ENCODE measurements around the gene KCNQ5.

The KCNQ5 gene

GRCh38 chr6:72748759-72749158 lies 126.9 kb downstream of the KCNQ5 start:
- DNase-seq = no peak

DNA sequence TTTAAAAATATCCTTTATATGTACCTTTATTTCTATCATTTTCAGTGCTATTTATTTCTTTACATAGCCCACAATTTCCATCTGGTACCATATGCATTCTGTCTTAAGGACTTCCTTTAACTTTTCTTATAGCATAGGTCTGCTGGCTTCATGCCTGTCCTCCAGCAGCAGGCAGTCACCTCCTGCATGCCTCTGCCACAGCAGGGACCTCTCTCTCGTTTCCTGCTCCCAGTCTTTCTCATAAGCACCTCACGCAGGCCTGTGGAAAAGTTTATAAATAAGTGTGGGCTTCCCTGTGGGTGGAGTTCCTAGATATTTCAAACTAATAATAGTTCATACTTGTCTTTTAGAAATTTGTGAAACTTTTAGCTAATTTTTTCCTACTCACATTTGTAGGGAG lies 133.9 kb downstream of the KCNQ5 start:
- no peak for DNase-seq

DNA sequence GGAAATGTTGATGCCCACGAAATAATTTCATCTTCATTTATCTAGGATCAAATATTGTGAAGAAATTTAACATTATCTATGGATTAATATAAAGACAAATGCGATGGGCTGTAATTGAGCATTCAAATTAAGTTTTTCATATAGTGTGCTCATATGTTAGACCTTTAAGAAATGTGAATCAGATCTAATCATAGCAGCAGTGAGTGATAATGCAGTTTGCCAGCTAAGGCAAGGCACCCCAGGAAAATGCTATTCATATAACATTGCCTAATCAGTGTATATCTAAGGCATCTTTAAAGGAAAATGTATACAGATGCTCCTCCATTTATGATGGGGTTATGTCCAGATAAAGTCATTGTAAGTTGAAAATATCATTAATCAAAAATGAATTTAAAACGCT lies 135.2 kb downstream of the KCNQ5 start:
- DNase-seq = no peak

DNA sequence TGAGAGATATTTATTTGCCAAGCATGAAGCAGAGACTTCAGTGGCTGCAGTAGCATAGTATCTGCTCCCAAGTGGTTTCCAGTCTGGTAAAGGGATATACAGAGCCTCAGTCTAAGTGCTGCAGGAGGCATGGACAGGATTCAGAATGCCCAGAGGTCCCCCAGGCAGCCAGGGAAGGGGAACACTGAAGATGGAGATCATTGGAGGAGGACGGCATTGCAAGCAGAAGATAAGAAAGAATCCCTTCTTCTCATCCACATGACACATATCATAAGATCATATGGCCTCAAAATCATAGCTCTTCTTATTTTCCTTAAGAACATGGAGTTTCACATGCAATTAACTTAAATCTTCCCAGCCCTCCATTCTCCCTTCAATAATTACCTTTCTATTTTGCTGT lies 136.1 kb downstream of the KCNQ5 start:
- no peak for DNase-seq

- DNase-seq = no peak
Measured at GRCh38 chr6:72758901-72759300, 137.0 kb downstream of the KCNQ5 start.

DNA sequence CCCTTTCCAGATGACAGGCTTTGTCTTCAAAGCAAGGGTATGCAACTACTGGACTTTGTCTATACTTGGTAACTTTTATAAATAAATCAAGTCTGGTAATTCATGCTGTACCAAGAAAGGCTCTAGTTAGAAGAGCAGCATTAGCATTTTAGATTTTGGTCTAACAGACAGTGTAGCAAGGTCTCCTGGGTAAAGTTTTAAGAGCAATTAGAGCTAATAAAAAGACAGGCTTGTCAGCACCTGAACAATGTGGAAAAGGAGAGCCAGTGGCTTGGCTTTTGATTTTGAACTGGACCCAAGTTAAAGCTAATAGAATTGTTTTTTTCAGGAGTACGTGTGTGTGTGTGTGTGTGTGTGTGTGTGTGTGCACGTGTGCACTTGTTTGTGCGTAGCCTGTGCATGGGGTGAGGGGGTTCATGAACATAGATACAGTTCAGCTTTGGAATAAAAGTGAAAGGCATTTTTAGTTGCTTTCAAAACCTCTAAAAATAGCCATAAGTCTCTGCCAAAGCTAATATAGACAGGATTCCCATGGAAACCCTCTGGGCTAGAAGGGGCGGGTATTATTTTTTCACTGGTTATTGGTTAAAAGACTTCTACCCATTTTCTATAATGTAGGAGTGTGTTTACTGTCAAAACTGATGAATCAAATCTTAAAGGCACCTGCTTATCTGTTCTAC lies 138.4 kb downstream of the KCNQ5 start:
- DNase-seq = no peak

DNA sequence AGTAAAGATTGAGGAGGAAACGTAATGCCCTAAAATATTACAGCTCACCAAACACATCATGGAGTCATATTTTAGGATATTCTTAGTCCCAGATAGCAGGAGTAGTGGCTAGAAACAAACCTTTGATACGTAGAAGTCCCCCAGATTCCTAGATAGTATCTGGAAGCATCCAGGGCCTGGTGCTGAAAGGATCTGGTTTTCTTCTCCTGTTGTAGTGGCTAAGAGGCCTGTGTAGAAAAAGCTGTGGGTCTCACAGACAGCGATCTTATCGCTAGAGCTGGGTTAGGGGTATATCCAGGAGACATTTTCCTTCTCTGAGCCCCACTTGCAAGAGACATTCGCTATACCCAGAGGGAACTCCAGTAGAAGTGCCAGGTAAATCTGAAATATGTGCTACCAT lies 139.9 kb downstream of the KCNQ5 start:
- DNase-seq = no peak

DNA sequence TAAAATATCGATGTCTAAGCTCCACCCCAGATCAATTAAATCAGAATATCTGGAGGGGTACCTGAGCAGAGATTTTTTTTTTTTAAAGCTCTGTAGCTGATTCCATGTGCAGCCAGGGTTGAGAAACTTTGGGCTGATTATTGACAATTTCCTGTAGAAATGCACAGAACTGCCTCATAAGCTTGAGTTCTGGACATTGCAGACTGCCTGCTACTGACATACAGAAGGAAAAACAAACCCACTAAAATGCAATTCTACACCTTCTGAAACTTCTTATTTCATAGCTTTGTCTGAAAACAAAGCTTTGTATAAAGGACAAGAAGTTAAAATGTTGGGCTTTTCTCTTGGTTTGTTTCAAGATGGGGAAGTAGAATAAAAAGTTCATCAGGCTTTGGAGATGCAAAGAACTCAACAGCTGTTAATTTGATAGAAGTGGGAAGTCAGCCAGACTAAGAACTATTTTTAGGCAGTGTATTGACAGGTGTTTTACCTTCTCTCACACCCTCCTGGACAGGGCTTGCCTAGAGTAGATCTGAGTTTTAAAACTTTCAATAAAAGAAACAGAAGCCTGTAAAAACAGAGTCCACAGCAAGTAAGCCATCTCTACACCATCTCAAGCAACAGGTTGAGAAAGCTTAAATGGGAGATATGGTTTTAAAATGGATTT lies 147.7 kb downstream of the KCNQ5 start:
- DNase-seq = no peak

DNA sequence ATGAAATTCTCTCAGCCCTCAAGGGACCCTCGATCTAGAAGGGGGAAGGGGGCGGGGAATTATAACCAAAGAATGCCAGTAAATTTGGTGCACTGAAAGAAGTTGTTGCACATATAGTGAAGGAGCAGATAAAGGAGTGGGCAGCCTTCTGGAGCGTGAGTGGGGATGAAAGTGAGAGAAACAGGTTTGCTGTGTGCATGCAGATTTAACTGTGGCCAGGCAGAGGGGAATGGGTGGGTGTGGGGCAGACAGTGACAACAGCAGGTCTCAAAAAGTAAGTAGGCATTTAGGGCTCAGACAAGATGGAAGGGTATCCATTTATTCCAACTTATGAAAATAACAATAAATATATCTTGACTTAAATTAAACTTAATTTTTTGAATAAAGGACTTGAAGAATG lies 149.1 kb downstream of the KCNQ5 start:
- DNase-seq = no peak

DNA sequence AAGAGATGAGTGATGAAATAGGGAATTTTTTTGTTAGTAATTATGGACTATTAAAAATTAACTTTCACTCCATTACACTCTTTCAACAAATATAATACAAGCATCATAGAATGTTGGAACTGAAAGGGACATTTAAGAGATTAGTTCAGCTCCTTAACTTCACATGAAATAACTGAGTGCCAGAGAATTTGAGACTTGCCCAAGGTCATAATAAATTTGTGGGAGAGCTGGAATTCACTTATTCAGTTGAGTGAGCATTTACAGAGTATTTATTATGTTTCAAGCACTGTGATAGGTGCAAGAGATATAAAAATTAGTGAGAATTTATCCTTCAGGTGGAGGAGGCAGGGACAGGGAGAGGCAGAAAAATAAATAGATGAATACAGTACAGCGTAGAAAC lies 154.6 kb downstream of the KCNQ5 start:
- no peak for DNase-seq

DNA sequence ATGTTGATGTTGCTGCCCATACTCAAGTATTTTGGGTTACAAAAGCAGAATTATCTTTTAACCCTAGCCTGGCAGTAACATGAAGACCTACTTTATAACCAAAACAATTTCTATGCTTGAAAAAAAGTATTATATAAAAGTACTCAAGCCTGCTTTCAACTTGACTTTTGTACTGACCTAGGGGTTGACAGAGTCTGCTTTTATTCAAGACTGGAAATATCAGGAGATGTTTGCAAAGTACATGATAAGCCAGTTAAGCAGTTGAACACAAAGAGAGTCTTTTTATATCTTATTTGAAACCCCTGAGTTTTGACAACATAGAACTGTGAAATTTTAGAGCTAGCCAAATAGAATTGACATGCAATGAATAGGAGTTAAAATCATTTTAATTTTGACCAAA lies 159.8 kb downstream of the KCNQ5 start:
- no peak for DNase-seq

DNA sequence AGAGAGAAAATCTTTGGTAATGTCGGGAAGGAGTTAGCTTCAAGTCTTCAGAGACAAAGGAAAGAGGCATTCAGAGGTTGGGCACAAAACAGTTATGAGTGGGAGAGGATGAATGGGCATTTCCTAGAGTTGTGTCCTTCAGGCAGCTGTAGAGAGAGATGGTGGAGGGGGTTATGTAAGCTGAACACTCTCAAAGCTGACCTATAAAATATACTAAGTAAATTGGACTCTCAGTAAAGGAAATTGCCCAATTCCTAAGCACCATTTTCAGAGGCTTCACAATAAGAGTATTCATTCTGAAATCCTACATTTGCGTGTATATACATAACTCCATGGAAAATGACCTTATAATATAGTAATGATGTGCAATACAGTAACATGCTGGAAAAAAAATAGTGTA lies 161.2 kb downstream of the KCNQ5 start:
- DNase-seq = no peak

- DNase-seq = no peak
Measured at GRCh38 chr6:72783666-72784065, 161.8 kb downstream of the KCNQ5 start.

- no peak for DNase-seq
Measured at GRCh38 chr6:72784071-72784470, 162.2 kb downstream of the KCNQ5 start.

GRCh38 chr6:72784581-72784980 lies 162.7 kb downstream of the KCNQ5 start:
- DNase-seq = no peak

GRCh38 chr6:72787391-72788031 lies 165.6 kb downstream of the KCNQ5 start:
- no peak for DNase-seq

DNA sequence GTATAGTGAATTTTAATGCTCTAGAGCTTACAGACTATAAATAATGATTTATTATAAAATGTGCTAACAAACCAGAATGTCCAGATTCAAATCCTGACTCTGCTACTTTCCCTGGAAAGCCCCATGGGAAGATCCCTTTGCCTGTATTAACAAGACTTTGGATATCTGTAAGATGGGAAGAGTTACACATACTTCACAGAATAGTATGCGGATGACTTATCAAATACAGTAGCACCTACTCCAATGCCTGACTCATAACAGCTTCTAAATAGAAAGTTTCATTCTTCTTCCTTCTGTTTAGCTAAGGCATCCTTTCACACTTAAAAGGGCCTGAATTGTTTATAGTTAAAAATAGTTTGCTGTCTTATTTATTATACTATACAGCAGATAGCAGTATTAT lies 166.3 kb downstream of the KCNQ5 start:
- DNase-seq = no peak

GRCh38 chr6:72789145-72789544 lies 167.3 kb downstream of the KCNQ5 start:
- no peak for DNase-seq

DNA sequence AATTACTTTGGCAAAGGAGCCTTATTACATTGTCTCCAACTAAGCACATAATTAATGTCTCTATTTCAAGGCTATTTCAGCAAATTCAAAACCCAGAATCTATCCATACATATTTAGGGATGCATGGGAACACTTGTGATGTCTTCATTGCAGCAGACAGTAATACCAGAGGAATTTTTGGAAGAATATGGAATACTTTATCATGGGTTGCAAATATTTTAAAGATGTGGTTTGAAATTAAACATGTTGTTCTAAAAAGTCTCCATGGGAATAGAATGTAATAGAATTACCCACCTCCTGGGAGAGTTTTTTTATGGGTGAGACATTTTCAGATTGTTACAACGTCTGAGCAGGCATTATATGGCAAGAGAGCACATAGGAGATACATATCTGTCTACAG lies 170.8 kb downstream of the KCNQ5 start:
- no peak for DNase-seq

DNA sequence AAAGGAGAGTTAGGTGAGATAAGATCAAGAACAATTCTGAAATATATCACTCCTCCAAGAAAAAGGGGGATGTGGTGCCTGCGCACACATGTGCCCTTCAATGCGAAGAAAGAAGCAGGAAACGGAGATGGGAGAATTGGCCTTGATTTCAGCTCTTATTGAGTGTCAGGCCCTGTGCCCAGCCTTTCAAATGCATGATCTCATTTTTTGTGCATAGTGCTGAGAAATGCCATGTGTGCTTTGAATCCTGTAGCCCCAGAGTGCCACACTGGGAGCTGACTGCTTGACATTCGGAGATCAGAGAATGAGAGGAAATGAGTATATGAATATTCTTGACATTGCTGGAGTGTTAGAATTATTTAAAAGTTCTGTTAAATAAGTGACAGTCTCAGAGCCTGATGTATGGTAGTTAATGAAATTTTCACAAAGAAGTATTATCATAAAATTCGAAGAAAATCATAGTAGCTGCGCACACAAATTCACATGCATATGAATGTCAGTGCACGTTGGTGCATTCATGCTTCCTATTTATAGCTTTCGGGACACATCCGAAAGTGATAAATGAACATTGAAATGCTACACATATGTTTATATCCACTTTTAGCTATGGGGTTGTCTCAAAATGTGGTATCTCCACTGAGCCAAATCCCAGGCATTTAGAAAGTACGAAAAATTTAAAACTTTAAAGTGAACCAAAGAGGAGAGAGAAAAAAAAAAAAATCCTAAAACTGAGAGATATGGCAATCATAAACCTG lies 172.0 kb downstream of the KCNQ5 start:
- DNase-seq = no peak

GRCh38 chr6:72798196-72798595 lies 176.3 kb downstream of the KCNQ5 start:
- DNase-seq = no peak

DNA sequence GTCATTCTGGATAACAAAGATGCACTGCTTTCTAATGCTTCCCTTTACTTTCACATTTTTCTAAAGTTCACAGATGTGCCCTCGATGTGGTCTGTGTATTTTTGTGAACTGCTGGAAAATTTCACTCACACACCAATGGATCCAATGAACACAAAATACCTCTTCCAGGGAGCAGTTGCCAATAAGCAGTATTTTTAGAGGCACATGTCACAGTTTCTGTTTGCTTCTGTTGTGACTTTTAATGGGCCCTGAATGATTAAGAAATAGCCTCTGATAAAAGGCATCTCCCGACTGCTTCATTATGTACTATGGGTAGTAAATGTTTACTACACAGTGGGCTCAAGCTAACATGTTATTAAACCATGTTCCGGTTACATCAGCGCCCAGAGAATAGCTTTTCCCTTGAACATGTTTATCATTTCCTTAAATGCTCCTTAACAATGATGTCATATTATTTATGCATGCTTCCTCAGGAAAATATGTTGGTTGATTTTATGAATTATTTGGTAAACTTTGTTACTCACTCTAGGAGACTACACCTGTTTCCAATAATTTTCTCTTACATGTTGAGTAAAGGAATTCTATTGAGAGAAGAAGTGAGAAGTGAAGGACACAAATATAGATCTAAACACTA lies 188.0 kb downstream of the KCNQ5 start:
- no peak for DNase-seq

DNA sequence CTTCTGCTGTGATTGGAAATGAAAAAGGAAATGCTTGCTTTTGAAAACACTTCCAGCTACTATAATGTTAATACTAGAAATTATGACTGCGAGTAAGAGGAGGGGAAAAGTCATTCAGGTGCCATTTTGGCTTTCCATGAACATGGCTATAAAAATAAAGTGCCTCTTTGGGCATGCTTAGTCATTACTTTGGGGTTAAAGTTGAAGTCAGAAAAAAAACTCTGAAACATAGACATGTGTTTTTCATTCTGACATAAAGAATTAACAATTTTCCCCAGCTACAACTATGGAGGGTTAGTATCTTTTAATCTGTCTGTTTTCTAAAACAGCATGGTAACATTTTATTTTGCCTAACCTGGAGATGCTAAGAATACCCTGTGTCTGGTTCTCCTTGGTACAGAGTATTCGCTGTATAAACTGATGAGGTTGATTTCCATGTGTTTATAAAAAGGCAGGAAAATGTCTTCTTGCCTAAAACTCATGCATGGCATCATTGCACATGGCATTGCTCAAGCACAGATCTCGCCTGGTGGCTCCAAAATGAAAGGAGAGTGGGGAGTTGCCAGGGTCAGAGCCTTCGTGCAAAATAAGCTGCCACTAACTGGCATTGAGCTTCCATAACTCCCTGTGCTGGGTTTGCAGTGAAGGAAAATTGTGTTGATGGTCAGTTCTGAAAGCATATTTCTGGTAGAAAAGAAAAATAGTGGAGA lies 188.9 kb downstream of the KCNQ5 start:
- no peak for DNase-seq

All from activated CD8-positive, alpha-beta memory T cell treated with anti-CD3 and anti-CD28 coated beads for 24 hours (primary cell).